Measurements from ENCODE around the gene TBC1D14. TPM values are rescaled to one million over a fixed set of nuclear protein-coding genes. Genes with fewer than 3 reads are reported as not detected.

The TBC1D14 gene
- total and polyA plus RNA-seq, 2 of the 8 experiments (the other 6 are each of a cell fraction or from before 2014, with no cell fraction given): 45.6 to 48.2 TPM

DNA sequence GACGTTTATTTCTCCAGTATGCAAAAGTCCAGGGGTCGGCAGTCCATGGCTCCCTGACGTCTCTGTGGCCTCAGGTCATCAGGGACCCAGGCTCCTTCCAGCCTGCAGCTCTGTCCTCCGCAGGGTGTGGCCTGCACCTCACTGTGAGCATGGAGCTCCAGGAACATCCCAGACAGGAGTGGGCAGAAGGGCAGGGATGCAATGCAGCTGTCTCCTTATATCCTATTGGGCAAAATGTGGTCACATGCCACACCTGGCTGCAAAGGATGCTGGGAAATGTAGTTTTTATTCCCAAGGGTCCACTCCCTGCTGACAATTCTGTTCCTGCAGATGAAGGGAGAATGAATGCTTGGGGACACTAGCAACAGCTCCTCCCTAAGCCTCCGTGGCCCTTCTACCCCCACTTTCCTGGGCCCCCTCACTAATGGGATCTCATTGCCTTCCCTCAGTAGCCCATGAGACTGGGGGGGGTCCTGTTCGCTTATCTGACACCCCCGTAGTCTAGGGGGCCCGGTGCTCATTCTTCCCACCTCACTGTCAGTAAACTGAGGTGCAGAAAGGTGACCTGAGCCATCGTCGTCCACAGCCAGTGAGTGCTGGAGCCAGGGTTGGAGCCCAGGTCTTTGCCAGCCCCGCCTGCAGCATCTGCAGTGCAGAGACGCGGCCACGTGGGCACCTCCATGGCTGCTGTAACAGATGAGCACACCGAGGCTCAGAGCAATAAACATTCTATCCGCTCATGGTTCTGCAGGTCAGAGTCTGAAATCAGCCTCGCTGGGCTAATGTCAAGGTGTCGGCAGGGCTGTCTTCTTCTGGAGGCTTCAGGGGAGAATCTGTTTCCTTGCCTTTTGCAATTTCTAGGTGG, 164.1 kb downstream of the TBC1D14 start:
- H2BK15ac ChIP-seq (ENCODE audit: low read length): no peak overlapping the region
- H4K20me1 ChIP-seq (replicated peaks in 1 of 2; ENCODE audit: control insufficient read depth in 1 of 2, insufficient read depth in 2 of 2, low read length in 2 of 2): no peaks in the 10 kb centered on the region
- H3K23me2 ChIP-seq (ENCODE audit: low read depth, low read length): peaks cover under 1% of the 10 kb centered on the region; the same call in 1 of the 2 replicates
- no peak overlapping the region for H3K4me2 ChIP-seq (ENCODE audit: insufficient read depth in 1 of 2, low read depth in 2 of 2, low read length in 2 of 2)
- H3K14ac ChIP-seq (ENCODE audit: insufficient read length): no peak overlapping the region
- POLR2A ChIA-PET (ENCODE audit: partially characterized antibody): interaction anchor here (1.3 to 1.6 kb wide), 2 partner anchors 20 to 30 kb away, joined by 3 to 5 read pairs; partner anchors contain the start of gene TADA2B
- H3K79me1 ChIP-seq (ENCODE audit: low read depth, low read length): no peaks in the 10 kb centered on the region
- no peak overlapping the region for H3K4me3 ChIP-seq (ENCODE audit: extremely low read depth in 1 of 4, insufficient read depth in 2 of 4, low read depth in 3 of 4, low read length in 4 of 4)
- no peak overlapping the region for H4K5ac ChIP-seq (ENCODE audit: insufficient read length, low read depth, low read length)
- no peak overlapping the region for H2BK20ac ChIP-seq (ENCODE audit: low read length)
- peak; percentile 15 to 66 for DNase-seq (ENCODE audit: low read depth in 1 of 2, low spot score in 2 of 2)
- H2BK120ac ChIP-seq (replicated peaks; ENCODE audit: low read depth, low read length): no peak overlapping the region
- H2AFZ ChIP-seq (ENCODE audit: low read length): no peak overlapping the region
- no peak overlapping the region for H3K18ac ChIP-seq (ENCODE audit: extremely low read depth, low read length)
- H3K9me3 ChIP-seq (ENCODE audit: insufficient read depth in 2 of 2, low read depth in 1 of 2, low read length in 1 of 2): no peaks in the 10 kb centered on the region
- H3K56ac ChIP-seq (replicated peaks; ENCODE audit: insufficient read length, low read depth, low read length): no peak overlapping the region
- no peaks in the 10 kb centered on the region for H3K79me2 ChIP-seq (ENCODE audit: control insufficient read depth in 1 of 2, insufficient read depth in 2 of 2, low read length in 2 of 2)
- H2BK5ac ChIP-seq (ENCODE audit: low read depth, low read length): no peak overlapping the region
- H3K23ac ChIP-seq (ENCODE audit: insufficient read length): no peak overlapping the region
- WGBS, 2 experiments (ENCODE audit: extremely low coverage in 1 of 2, insufficient coverage in 1 of 2, insufficient read length in 1 of 2, insufficient replicate concordance in 2 of 2, low coverage in 1 of 2, low lambda C conversion rate in 2 of 2, missing lambda C conversion rate in 1 of 2): 80% methylated on average over 18 of the region's 18 CpGs; no CpG with 5 or more reads in 1 of the 2 experiments
- no peak overlapping the region; the same call in 1 of the 2 replicates for H4K8ac ChIP-seq (ENCODE audit: extremely low read depth, insufficient read depth, low read length)
- H2BK12ac ChIP-seq (ENCODE audit: low read depth, low read length): no peak overlapping the region
- peaks cover 0 to 3% (median 2%) of the 10 kb centered on the region in 4 experiments; a peak in 1 of 7 replicates for H3K4me1 ChIP-seq (replicated peaks in 1 of 4; ENCODE audit: control insufficient read depth in 3 of 4, insufficient read depth in 4 of 4, low read length in 3 of 4)
- no peak overlapping the region for H4K91ac ChIP-seq (replicated peaks; ENCODE audit: insufficient read length, low read length)
- H2AK5ac ChIP-seq (ENCODE audit: low read depth, low read length): no peak overlapping the region
- CTCF ChIA-PET (ENCODE audit: partially characterized antibody): interaction anchor here (0.6 to 9.4 kb wide), 7 partner anchors 9 to 418 kb away, joined by 3 to 108 read pairs (median 4); partner anchors contain the start of gene TADA2B
- H3K27ac ChIP-seq (ENCODE audit: low read depth, low read length): no peak overlapping the region
- no peak overlapping the region for H3K4ac ChIP-seq (replicated peaks; ENCODE audit: insufficient read length, low read depth, low read length)
- no peak overlapping the region for H3K9ac ChIP-seq (replicated peaks in 1 of 4; ENCODE audit: extremely low read depth in 1 of 4, low read depth in 3 of 4, low read length in 3 of 4)
- peaks cover 0 to 13% (median 8%) of the 10 kb centered on the region in 4 experiments; a peak in 6 of 7 replicates for H3K27me3 ChIP-seq (replicated peaks in 1 of 4; ENCODE audit: control insufficient read depth in 3 of 4, extremely low read depth in 1 of 4, insufficient read depth in 3 of 4, low read length in 3 of 4)
- FAIRE-seq: peak; percentile 84
- H3K36me3 ChIP-seq (ENCODE audit: control insufficient read depth in 2 of 4, insufficient read depth in 4 of 4, low read length in 3 of 4): no peaks in the 10 kb centered on the region
- TF ChIP-seq TAF1 (IDR thresholded peaks at IDR 0.05; ENCODE audit: low read depth, low read length): no peak
- peak; percentile 91 for TF ChIP-seq SIX5 (IDR thresholded peaks at IDR 0.05; ENCODE audit: low read depth, low read length)
- TF ChIP-seq EP300 (IDR thresholded peaks at IDR 0.05; ENCODE audit: borderline replicate concordance in 1 of 2, low read depth in 2 of 2, low read length in 2 of 2): no peak
- no peak for TF ChIP-seq NANOG (IDR thresholded peaks at IDR 0.05; ENCODE audit: insufficient read depth, low read depth, low read length, poor library complexity, severe bottlenecking)
- TF ChIP-seq, protein P1, sequence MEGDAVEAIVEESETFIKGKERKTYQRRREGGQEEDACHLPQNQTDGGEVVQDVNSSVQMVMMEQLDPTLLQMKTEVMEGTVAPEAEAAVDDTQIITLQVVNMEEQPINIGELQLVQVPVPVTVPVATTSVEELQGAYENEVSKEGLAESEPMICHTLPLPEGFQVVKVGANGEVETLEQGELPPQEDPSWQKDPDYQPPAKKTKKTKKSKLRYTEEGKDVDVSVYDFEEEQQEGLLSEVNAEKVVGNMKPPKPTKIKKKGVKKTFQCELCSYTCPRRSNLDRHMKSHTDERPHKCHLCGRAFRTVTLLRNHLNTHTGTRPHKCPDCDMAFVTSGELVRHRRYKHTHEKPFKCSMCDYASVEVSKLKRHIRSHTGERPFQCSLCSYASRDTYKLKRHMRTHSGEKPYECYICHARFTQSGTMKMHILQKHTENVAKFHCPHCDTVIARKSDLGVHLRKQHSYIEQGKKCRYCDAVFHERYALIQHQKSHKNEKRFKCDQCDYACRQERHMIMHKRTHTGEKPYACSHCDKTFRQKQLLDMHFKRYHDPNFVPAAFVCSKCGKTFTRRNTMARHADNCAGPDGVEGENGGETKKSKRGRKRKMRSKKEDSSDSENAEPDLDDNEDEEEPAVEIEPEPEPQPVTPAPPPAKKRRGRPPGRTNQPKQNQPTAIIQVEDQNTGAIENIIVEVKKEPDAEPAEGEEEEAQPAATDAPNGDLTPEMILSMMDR (IDR thresholded peaks at IDR 0.05; ENCODE audit: control extremely low read depth in 1 of 3, insufficient read depth in 1 of 3, low read depth in 1 of 3, low read length in 3 of 3): no peak
- TF ChIP-seq, protein P2, sequence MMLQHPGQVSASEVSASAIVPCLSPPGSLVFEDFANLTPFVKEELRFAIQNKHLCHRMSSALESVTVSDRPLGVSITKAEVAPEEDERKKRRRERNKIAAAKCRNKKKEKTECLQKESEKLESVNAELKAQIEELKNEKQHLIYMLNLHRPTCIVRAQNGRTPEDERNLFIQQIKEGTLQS (IDR thresholded peaks at IDR 0.05; ENCODE audit: insufficient read depth, low read depth, low read length): peak; percentile 93
- TF ChIP-seq JUN (IDR thresholded peaks at IDR 0.05; ENCODE audit: low read depth, low read length): no peak
- 0 out of 2 replicates have a peak, but pooled peaks have one; percentile 23 for TF ChIP-seq CHD2 (IDR thresholded peaks at IDR 0.05; ENCODE audit: low read length)
